Psoas muscle (tissue), 8 donors: ENCODE results near the gene COG3. TPM values are rescaled to one million over a fixed set of nuclear protein-coding genes. Genes with fewer than 3 reads are reported as not detected.

Experiments
- ATAC-seq, 4 donors: fragments of 200-7000 bp; cut with Tn5 transposase; one replicate each; pipeline ENCODE4 v1.9.1; 2020; ENCODE audit warnings: moderate library complexity in 3 of 4, mild to moderate bottlenecking in 2 of 4
- DNase-seq, 2 donors: peaks; one replicate each; pipeline ENCODE4 v3.0.0-alpha.2; 2020
- H3K27ac ChIP-seq: fragments of 200-600 bp; one replicate; pipeline ENCODE4 v1.8.0; 2022
- H3K27me3 ChIP-seq, 3 donors: fragments of 200-600 bp in 1 of 3; one replicate each; pipeline versions ENCODE4 v1.6.1 to v1.8.0; 2013 to 2022; ENCODE audit warnings: low read length in 2 of 3, mild to moderate bottlenecking in 2 of 3, moderate library complexity in 1 of 3; ENCODE audit not compliant: insufficient read depth in 3 of 3
- H3K36me3 ChIP-seq, 2 donors: fragments of 200-600 bp in 1 of 2; one replicate each; pipeline versions ENCODE4 v1.6.1 to v1.8.0; 2013 to 2022; ENCODE audit warnings: low read depth in 1 of 2, mild to moderate bottlenecking in 1 of 2, moderate library complexity in 1 of 2; ENCODE audit not compliant: insufficient read depth in 1 of 2
- H3K4me1 ChIP-seq: fragments of 200-600 bp; one replicate; pipeline ENCODE4 v1.8.0; 2022
- H3K4me3 ChIP-seq: fragments of 200-600 bp; one replicate; pipeline ENCODE4 v1.8.0; 2022; ENCODE audit warnings: mild to moderate bottlenecking
- H3K9me3 ChIP-seq: fragments of 200-600 bp; one replicate; pipeline ENCODE4 v1.8.0; 2022
- WGBS, 3 donors: extraction: QIAGEN DNeasy Blood & Tissue Kit; methylation state at CpG; one replicate each; pipeline versions ENCODE4 v1.1.6 to v1.1.7; 2013; 5-methylcytosine and 5-hydroxymethylcytosine counted together
- intact Hi-C, 2 donors: fragments of 100-400 bp; cut with DNase I; formaldehyde crosslinking; loops; one replicate each; pipeline versions ENCODE4 v1.11.0 to v1.14.2; 2022
- polyA plus RNA-seq, 3 donors: library from polyadenylated mRNA; stranded (reverse); fragments of 200-250 nt; gene quantifications; one replicate each; pipeline ENCODE4 v1.2.3, GENCODE V29; 2013
- total RNA-seq, 4 donors: library from RNA; stranded (reverse); fragmentation: NEBNext Ultra II Directional in 2 of 4; extraction: Animal tissue kit (Norgen Biotek cat#: 25700) in 2 of 4; gene quantifications; one replicate each; pipeline versions ENCODE4 v1.2.1 to v1.2.4, GENCODE V29; 2021 to 2023
- TF ChIP-seq, protein P1 (sequence below): fragments of 200-600 bp; IDR thresholded peaks from one replicate; pipeline ENCODE4 v1.8.0; 2022; ENCODE audit warnings: antibody characterized with exemption
- donor health status: healthy with polysubstance abuse.
- donor health status: DM: no; HTN: no; CAD: no; lungs with moderate emphysema.
- donor health status: Bipolar disorder and iron deficiency.
- donor health status: healthy.
- donor health status: DM: yes; HTN: yes; CAD: no.
- donor health status: DM: no; HTN: no; CAD: no.
- donor health status: DM: no; HTN: no; CAD: no.
- donor health status: DM: yes; HTN: yes; CAD: no.

COG3 gene
- total and polyA plus RNA-seq, 7 donors, result 7.5 to 19.1 (median 13.2) TPM

DNA sequence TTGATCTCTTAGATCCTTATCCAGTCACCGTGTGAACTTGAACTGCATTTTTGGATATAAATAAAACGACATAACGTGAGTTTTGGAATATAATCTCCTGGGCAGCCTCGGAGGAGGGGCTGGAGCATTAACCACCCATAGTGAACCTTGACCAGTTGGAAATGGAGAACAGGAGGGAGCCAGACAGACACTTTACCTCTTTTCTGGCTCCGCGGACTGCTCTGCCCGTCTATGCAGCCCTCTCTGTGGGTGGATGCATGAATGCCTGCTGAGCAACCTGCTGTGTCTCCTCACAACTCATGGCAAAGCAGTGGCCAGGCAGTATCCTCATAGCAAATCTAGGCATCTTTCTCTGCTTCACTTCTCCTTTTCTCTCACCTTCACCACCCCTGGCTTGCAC is 10.5 kb upstream of the COG3 start:
- intact Hi-C loops, result no loop called here
- no peak for ATAC-seq
- WGBS, 3 donors, result 35 to 61% (median 50%) methylated on average over 7 of the region's 7 CpGs

DNA sequence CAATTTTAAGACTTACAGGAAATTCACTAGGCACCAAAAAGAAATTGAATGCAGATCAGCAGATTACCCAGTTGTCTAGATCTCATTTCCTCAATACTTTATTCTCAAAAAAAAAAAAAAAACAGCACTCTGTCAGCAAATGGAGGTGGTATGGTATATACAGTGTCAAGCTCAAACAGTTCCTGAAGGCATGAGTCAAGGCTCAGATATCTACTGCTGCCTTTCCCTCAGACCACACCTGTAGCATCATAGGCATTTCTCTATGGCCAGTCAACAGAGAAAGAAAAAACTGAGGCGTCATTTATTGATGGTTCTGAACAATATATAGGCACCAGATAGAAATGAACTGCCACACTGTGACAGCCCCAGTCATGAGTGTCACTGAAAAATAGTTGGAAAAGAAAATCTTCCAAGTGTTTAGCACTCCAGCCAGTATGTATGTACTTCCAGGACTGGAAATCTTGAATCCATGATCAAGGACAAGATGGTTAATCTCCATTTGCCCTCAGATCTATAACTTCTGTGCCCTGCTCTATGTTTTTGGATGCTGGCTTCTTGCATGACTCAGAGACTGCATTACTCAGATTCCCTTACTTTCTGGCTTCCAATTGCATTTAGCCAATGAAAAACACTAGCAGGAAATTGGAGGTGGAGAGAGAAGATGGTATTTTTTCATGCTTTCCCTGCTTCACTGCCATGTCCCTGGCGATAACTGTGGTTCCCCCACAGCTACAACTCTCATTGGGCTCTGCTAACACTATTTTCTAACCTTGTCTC is 8.4 kb upstream of the COG3 start:
- H3K4me1 ChIP-seq, result no peaks in the 10 kb centered on the region
- H3K4me3 ChIP-seq, result no peak overlapping the region
- H3K27ac ChIP-seq, result no peak overlapping the region
- WGBS, 3 donors, result 83 to 92% (median 86%) methylated on average over 2 of the region's 2 CpGs
- intact Hi-C loops, result no loop called here
- ATAC-seq (no peak), DNase-seq (no peak)
- no peaks in the 10 kb centered on the region for H3K36me3 ChIP-seq
- TF ChIP-seq, protein P1, sequence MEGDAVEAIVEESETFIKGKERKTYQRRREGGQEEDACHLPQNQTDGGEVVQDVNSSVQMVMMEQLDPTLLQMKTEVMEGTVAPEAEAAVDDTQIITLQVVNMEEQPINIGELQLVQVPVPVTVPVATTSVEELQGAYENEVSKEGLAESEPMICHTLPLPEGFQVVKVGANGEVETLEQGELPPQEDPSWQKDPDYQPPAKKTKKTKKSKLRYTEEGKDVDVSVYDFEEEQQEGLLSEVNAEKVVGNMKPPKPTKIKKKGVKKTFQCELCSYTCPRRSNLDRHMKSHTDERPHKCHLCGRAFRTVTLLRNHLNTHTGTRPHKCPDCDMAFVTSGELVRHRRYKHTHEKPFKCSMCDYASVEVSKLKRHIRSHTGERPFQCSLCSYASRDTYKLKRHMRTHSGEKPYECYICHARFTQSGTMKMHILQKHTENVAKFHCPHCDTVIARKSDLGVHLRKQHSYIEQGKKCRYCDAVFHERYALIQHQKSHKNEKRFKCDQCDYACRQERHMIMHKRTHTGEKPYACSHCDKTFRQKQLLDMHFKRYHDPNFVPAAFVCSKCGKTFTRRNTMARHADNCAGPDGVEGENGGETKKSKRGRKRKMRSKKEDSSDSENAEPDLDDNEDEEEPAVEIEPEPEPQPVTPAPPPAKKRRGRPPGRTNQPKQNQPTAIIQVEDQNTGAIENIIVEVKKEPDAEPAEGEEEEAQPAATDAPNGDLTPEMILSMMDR, result no peak
- H3K9me3 ChIP-seq, result no peaks in the 10 kb centered on the region
- H3K27me3 ChIP-seq, result no peaks in the 10 kb centered on the region

More for the DNA sequence above, 10.5 kb upstream of the COG3 start:
- no peaks in the 10 kb centered on the region for H3K27me3 ChIP-seq
- H3K4me1 ChIP-seq, result no peaks in the 10 kb centered on the region
- no peak for DNase-seq
- H3K36me3 ChIP-seq, result no peaks in the 10 kb centered on the region
- H3K4me3 ChIP-seq, result no peak overlapping the region
- no peak overlapping the region for H3K27ac ChIP-seq
- TF ChIP-seq, protein P1, result no peak
- no peaks in the 10 kb centered on the region for H3K9me3 ChIP-seq

DNA sequence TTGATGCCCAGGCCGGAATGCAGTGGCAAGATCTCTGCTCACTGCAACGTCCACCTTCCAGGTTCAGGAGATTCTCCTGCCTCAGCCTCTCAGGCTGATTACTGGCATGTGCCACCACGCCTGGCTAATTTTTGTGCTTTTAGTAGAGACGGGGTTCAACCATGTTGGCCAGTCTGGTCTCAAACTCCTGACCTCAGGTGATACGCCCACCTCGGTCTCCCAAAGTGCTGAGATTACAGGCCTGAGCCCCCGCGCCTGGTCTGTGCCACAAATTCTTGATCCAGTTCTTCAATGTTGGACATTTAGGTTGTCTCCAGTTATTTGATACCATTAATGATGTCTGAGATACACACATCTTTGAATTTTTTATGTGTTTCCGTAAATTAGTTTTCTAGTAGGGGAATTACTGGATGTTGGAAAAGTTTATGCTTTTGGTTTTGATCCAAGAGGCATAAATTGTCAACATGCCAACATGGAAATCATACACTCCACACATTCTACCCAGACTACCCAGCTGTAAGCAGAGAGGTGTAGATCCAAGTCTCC is 525 bp upstream of the COG3 start:
- H3K27ac ChIP-seq, result peak overlapping the region; percentile 96
- ATAC-seq (no peak), DNase-seq (no peak)
- no peaks in the 10 kb centered on the region for H3K27me3 ChIP-seq
- TF ChIP-seq, protein P1, result no peak
- no peaks in the 10 kb centered on the region for H3K36me3 ChIP-seq
- peaks cover 38% of the 10 kb centered on the region for H3K4me1 ChIP-seq
- WGBS, 3 donors, result 79 to 81% (median 80%) methylated on average over 9 of the region's 9 CpGs
- intact Hi-C loops, result loop anchor here in 1 of 2 donors (2.0 to 5.0 kb wide), 2 partner anchors 47 to 93 kb away; partner anchors contain the start of gene SLC25A30
- no peaks in the 10 kb centered on the region for H3K9me3 ChIP-seq
- peak overlapping the region; percentile 92 for H3K4me3 ChIP-seq

DNA sequence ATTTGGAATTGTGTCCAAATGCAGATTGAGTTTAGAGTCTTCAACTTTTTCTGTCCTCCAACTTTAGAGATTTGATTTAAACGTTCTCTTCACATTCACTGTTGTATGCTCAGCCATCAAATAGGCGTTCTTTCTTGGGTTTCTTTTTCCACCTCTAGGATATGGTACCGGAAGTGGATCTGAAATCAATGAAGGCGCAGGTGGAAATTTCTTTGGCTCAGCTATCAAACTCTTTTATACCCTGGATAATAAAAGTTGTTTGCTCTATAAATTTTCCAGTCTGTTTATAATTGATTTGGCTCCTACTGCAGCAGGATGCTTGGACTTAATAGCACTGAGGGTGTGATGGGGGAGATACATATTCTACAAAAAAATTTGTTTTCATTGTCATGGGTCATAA is 1.6 kb downstream of the COG3 start:
- Histone ChIP-seq H3K4me1 (peaks cover 47% of the 10 kb centered on the region), H3K36me3 (no peaks in the 10 kb centered on the region), H3K9me3 (no peaks in the 10 kb centered on the region), H3K27ac (peak overlapping the region; percentile 96), H3K4me3 (peak overlapping the region; percentile 92), H3K27me3 (no peaks in the 10 kb centered on the region)
- intact Hi-C loops, result no loop called here
- DNase-seq (no peak), ATAC-seq (no peak)
- TF ChIP-seq, protein P1, result no peak
- 55 to 74% (median 56%) methylated on average over 4 of the region's 4 CpGs for whole genome bisulfite sequencing, 3 donors
